ENCODE results near the gene OR56B1.

DNA sequence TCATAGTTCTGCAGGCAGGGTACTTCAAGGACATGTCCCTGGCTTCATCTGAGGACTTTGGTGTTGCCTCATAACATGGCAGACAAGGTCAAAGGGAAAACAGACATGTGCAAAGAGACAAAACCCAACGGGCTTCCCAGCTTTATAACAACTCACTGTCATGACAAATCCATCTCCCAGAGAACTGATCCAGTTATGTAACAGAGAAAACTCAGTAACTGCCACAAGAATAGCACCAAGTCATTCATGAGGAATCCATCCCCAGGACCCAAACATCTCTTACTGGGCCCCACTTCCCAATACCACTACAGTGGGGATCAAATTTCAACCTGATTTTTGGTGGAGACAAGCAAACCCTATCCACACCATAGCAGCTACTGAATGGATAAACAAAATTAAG lies 30.8 kb downstream of the OR56B1 start:
- no peak for TF ChIP-seq GATA2 (IDR thresholded peaks at IDR 0.05; ENCODE audit: low read depth, low read length)
- no peak for TF ChIP-seq GATA3 (IDR thresholded peaks at IDR 0.05; ENCODE audit: low read depth, low read length)
